ENCODE results near the gene INPP1.

DNA sequence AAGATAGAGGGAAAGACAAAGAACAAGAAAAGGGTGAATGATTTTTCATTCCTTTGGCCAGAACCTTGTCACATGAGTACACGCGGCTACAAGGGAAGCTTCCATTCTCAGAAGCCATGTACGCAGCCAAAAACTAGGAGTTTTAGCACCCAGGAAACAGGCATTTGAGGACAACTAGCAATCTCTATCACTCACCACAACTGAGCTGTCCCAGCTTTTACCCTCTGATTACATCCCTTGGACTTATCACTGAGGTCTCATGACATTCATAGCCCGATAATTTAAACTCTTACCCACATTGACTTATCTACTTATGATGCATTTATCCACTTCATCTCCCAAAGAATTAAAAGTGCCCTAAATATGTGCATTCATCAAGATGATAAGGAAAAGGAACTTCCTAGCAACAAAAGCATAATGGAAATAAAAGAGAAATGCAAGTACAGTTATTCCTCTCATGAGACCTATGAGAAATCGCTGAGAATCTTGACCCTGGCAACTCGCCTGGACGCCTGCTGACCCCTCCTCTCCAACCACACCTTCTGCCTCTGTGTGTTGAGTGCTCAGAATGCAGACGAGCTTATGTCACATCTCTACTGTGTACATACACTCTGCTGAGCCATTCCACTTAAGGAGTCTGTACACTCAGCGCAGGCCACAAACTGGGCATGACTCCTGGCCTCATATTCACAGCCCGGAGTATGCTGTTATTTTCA is 36.0 kb downstream of the INPP1 start:
- TF ChIP-seq, protein P1, sequence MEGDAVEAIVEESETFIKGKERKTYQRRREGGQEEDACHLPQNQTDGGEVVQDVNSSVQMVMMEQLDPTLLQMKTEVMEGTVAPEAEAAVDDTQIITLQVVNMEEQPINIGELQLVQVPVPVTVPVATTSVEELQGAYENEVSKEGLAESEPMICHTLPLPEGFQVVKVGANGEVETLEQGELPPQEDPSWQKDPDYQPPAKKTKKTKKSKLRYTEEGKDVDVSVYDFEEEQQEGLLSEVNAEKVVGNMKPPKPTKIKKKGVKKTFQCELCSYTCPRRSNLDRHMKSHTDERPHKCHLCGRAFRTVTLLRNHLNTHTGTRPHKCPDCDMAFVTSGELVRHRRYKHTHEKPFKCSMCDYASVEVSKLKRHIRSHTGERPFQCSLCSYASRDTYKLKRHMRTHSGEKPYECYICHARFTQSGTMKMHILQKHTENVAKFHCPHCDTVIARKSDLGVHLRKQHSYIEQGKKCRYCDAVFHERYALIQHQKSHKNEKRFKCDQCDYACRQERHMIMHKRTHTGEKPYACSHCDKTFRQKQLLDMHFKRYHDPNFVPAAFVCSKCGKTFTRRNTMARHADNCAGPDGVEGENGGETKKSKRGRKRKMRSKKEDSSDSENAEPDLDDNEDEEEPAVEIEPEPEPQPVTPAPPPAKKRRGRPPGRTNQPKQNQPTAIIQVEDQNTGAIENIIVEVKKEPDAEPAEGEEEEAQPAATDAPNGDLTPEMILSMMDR (IDR thresholded peaks at IDR 0.05; ENCODE audit: low read depth, low read length): no peak
- TF ChIP-seq EZH2phosphoT487 (IDR thresholded peaks at IDR 0.05; ENCODE audit: low read depth): no peak

Data from OCI-LY3 (cell line).